CD1c-positive myeloid dendritic cell (primary cell): ENCODE results near the gene ACSL5.
"Not testable (repeated sequence)": the region's sequence is repeated elsewhere in the genome, so short reads cannot be mapped to it uniquely, and the experiment has no call there.

Experiments
- DNase-seq: peaks from one replicate; pipeline ENCODE4 v3.0.0-alpha.2; 2016; ENCODE audit errors: extremely low spot score

The ACSL5 gene

GRCh38 chr10:112461029-112461887, 87.3 kb downstream of the ACSL5 start:
- no peak for DNase-seq

GRCh38 chr10:112464074-112464473, 90.2 kb downstream of the ACSL5 start:
- not testable (repeated sequence) for DNase-seq

DNA sequence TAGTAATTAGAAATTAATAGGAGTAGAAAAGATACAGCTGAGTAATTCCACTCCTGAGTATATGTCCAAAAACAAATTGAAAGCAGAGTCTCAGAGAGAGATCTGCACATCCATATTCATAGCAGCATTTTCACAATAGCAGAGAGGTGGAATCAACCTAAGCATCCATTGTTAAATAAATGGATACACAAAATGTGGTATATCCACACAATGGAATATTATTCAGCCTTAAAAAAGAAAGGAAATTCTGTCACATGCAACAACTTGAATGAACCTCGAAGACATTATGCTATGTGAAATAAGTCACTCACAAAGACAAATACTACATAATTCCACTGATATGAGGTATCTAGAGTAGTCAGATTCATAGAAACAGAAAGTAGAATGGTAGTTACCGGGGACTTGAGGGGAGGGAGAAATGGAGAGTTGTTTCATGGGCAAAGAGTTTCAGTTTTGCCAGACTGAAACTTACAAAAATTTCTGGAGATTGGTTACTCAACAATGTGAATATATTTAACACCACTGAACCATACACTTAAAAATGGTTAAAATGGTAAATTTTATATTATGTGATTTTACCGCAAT, 91.5 kb downstream of the ACSL5 start:
- DNase-seq, result no peak

- no peak for DNase-seq
Measured at GRCh38 chr10:112466802-112467201, 92.9 kb downstream of the ACSL5 start.

DNA sequence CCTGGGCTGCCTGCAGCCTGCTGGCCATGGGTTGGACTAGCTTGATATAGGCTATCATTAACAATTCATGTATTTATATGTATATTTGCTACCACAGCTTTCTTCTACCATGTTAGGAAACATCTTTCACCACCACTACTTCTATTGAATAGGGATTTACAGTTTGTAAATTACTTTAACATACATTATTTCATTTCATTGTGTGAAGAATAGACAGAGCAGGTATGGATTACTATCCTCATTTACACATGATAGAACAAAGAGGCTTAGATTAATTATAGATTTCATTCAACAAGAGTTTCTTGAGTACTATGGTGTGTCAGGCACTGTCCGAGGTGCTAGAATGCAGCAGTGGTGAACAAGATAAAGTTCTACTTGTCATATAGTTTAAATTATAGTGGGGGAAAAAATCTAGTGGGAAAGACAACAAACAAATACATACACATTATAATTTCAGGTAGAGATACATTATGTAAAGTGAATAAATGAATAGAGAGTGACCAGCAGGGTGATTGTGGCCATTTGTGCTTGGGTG, 93.7 kb downstream of the ACSL5 start:
- no peak for DNase-seq

- peak; percentile 49 for DNase-seq
Measured at GRCh38 chr10:112471878-112472487, 98.1 kb downstream of the ACSL5 start.

GRCh38 chr10:112475575-112476218, 101.8 kb downstream of the ACSL5 start:
- DNase-seq, result no peak
